Lung (tissue), 12 donors: ENCODE results near the gene PIEZO1. TPM values are rescaled to one million over a fixed set of nuclear protein-coding genes. Genes with fewer than 3 reads are reported as not detected.

Experiments used
- ATAC-seq: fragments of 200-7000 bp; cut with Tn5 transposase; one replicate; pipeline ENCODE4 v1.9.1; 2020; ENCODE audit warnings: moderate number of reproducible peaks; ENCODE audit not compliant: insufficient read depth, low FRiP score
- DNase-seq, 3 donors: peaks; one replicate each; pipeline ENCODE4 v3.0.0-alpha.2; 2013 to 2017
- H3K27ac ChIP-seq, 2 donors: one replicate each; pipeline ENCODE4 v1.5.1; 2013; ENCODE audit warnings: mild to moderate bottlenecking in 2 of 2, moderate library complexity in 2 of 2, control low read depth in 1 of 2, inconsistent platforms in 1 of 2, low read depth in 1 of 2, low read length in 1 of 2
- H3K27me3 ChIP-seq, 3 donors: one replicate each; pipeline ENCODE4 v1.5.1; 2013; ENCODE audit warnings: low read length in 2 of 3; ENCODE audit not compliant: control insufficient read depth in 3 of 3, insufficient read depth in 3 of 3
- H3K36me3 ChIP-seq, 4 donors: one replicate each; pipeline ENCODE4 v1.5.1; 2013; ENCODE audit warnings: low read length in 4 of 4, mild to moderate bottlenecking in 1 of 4, moderate library complexity in 1 of 4; ENCODE audit not compliant: control insufficient read depth in 4 of 4, insufficient read depth in 4 of 4
- H3K4me1 ChIP-seq, 5 donors: one replicate each; pipeline ENCODE4 v1.5.1; 2013; ENCODE audit warnings: low read length in 5 of 5, mild to moderate bottlenecking in 2 of 5, moderate library complexity in 1 of 5; ENCODE audit not compliant: control insufficient read depth in 5 of 5, insufficient read depth in 5 of 5
- H3K4me3 ChIP-seq: one replicate; pipeline ENCODE4 v1.5.1; 2013; ENCODE audit warnings: mild to moderate bottlenecking, control low read depth, moderate library complexity
- H3K9ac ChIP-seq, 2 donors: one replicate each; pipeline ENCODE4 v1.5.1; 2013; ENCODE audit warnings: low read length in 2 of 2, control low read depth in 1 of 2; ENCODE audit not compliant: insufficient read depth in 1 of 2
- H3K9me3 ChIP-seq, 4 donors: one replicate each; pipeline ENCODE4 v1.5.1; 2013; ENCODE audit warnings: low read length in 3 of 4, mild to moderate bottlenecking in 1 of 4, moderate library complexity in 1 of 4; ENCODE audit not compliant: control insufficient read depth in 4 of 4, insufficient read depth in 3 of 4
- WGBS, 2 donors: extraction: QIAGEN DNeasy Blood & Tissue Kit; methylation state at CpG; one replicate each; pipeline ENCODE4 v1.1.7; 2013; 5-methylcytosine and 5-hydroxymethylcytosine counted together
- polyA plus RNA-seq, 2 donors: library from polyadenylated mRNA; stranded (reverse); fragments of 200-250 nt; gene quantifications; one replicate each; pipeline ENCODE4 v1.2.1, GENCODE V29; 2013
- total RNA-seq, 2 donors: library from RNA; depleted of rRNA in 1 of 2; stranded (reverse); fragments of >200 nt in 1 of 2; gene quantifications; one replicate each; pipeline ENCODE4 v1.2.1, GENCODE V29; 2014 to 2021
- TF ChIP-seq, protein P1 (sequence below): IDR thresholded peaks from 2 replicates; pipeline ENCODE4 v1.5.1; 2012; ENCODE audit warnings: mild to moderate bottlenecking; ENCODE audit errors: control extremely low read depth, extremely low read depth
- donor health status: control.
- donor health status: control.
- donor health status: Bipolar disorder and iron deficiency.
- donor health status: healthy.
- donor health status: DM: yes; HTN: yes; CAD: no.

Gene PIEZO1
- total and polyA plus RNA-seq, 4 donors = 113 to 207 (median 190) TPM

DNA sequence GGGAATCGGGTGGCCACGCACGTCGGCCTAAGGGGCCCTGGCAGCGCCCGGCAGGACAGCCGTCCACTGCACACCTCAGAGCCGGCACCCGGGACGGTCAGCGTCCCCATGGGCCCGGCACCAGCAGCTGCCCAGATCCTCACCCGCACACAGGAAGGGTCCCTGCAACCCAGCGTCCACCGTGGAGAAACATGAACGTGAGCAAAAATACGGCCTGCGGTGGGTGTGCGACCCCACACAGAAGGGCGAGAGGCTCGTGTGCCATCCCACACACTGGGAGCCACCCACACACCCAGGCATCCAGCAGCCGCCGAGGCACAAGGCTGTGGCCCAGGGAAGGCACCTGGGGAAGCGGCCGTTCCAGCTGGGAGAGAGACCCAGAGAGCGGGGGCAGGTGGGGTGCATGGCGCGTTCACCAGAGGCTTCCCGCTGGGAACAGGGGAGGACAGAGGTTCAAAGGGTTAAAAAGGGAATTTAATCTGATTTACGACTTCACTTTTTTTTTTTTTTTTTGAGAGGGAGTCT, 6.4 kb downstream of the PIEZO1 start:
- no peak overlapping the region for H3K27ac ChIP-seq
- ATAC-seq (no peak), DNase-seq (no peak)
- H3K27me3 ChIP-seq = no peaks in the 10 kb centered on the region
- no peak overlapping the region for H3K9ac ChIP-seq
- peaks cover 0 to 11% (median 0%) of the 10 kb centered on the region in 4 donors for H3K36me3 ChIP-seq
- WGBS, 2 donors = 83 to 85% methylated on average over 27 to 30 of the region's 30 CpGs
- no peaks in the 10 kb centered on the region for H3K9me3 ChIP-seq
- H3K4me3 ChIP-seq = no peak overlapping the region
- TF ChIP-seq, protein P1, sequence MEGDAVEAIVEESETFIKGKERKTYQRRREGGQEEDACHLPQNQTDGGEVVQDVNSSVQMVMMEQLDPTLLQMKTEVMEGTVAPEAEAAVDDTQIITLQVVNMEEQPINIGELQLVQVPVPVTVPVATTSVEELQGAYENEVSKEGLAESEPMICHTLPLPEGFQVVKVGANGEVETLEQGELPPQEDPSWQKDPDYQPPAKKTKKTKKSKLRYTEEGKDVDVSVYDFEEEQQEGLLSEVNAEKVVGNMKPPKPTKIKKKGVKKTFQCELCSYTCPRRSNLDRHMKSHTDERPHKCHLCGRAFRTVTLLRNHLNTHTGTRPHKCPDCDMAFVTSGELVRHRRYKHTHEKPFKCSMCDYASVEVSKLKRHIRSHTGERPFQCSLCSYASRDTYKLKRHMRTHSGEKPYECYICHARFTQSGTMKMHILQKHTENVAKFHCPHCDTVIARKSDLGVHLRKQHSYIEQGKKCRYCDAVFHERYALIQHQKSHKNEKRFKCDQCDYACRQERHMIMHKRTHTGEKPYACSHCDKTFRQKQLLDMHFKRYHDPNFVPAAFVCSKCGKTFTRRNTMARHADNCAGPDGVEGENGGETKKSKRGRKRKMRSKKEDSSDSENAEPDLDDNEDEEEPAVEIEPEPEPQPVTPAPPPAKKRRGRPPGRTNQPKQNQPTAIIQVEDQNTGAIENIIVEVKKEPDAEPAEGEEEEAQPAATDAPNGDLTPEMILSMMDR = no peak
- peaks cover 0 to 60% (median 23%) of the 10 kb centered on the region in 5 donors for H3K4me1 ChIP-seq

DNA sequence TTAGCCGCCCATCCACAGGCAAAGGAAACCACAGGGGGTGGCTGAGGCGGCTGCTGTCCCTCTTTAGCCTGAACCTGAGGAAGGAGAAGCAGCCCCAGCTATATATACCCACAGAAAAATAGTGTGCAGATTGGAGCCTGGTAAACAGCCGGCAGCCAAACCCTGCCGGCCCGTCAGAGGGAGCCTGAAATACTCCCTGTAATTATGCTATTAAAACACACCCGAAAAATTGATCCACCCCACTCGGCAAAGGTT, 6.8 kb downstream of the PIEZO1 start:
- no peak overlapping the region for H3K27ac ChIP-seq
- DNase-seq (no peak), ATAC-seq (no peak)
- no peaks in the 10 kb centered on the region for H3K27me3 ChIP-seq
- H3K36me3 ChIP-seq = peaks cover 0 to 11% (median 0%) of the 10 kb centered on the region in 4 donors
- TF ChIP-seq, protein P1 = no peak
- H3K4me3 ChIP-seq = no peak overlapping the region
- 52 to 67% methylated on average over 7 of the region's 7 CpGs for WGBS, 2 donors
- peaks cover 0 to 60% (median 26%) of the 10 kb centered on the region in 5 donors for H3K4me1 ChIP-seq
- H3K9ac ChIP-seq = no peak overlapping the region
- no peaks in the 10 kb centered on the region for H3K9me3 ChIP-seq

DNA sequence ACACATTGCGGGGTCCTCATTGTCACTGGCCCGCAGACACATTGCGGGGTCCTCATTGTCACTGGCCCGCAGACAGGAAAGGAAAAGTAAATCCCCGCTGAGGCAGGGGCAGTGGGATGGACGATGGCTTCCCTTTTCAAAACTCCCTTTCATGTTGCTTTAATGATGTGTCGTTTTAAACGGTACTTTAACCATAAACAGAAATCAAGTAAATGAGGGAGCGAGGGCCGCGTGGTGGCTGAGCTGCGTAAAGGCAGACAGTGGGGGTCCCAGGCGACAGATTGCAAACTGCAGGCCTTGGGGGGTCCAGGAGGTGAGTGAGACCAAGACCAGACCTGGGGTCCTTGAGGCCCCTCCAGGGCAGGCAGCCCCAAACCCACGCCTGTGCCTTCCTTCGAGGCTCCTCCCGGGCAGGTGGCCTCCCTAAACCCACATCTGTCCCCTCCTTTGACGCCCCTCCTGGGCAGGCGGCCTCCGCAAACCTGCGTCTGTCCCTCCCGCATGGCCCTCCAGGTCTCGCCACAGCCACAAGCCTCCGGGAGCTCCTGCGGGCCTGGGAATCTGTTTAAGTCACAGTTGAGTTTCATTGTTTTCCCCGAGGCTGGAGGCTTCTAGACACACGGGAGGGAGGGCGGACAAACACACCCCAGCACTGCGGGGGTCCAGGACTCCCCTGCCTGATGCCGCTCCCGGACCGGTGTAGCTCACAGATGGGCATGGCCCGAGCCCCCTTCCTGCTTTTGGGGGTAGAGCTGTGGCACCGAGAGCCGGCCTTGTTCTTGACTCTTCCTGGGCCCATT, 7.3 kb downstream of the PIEZO1 start:
- Histone ChIP-seq H3K27ac (no peak overlapping the region), H3K9me3 (no peaks in the 10 kb centered on the region), H3K36me3 (peaks cover 0 to 11% (median 0%) of the 10 kb centered on the region in 4 donors), H3K4me1 (peaks cover 0 to 62% (median 29%) of the 10 kb centered on the region in 5 donors), H3K4me3 (no peak overlapping the region), H3K9ac (no peak overlapping the region), H3K27me3 (no peaks in the 10 kb centered on the region)
- DNase-seq = peak; percentile 47 to 77 (median 68)
- TF ChIP-seq, protein P1 = no peak
- WGBS, 2 donors = 65 to 73% methylated on average over 34 of the region's 34 CpGs
- ATAC-seq = no peak
